ENCODE measurements around the gene RUNX1.

RUNX1 gene

GRCh38 chr21:35059742-35060141 is 10.6 kb upstream of the RUNX1 start:
- DNase-seq (ENCODE audit: low spot score), result no peak

- no peak for DNase-seq (ENCODE audit: low spot score)
Observed at GRCh38 chr21:35058058-35058457, 9.0 kb upstream of the RUNX1 start.

- no peak for DNase-seq (ENCODE audit: low spot score)
Observed at GRCh38 chr21:35057428-35057827, 8.3 kb upstream of the RUNX1 start.

GRCh38 chr21:35053356-35054096 is 4.4 kb upstream of the RUNX1 start:
- DNase-seq (ENCODE audit: low spot score), result no peak

- no peak for DNase-seq (ENCODE audit: low spot score)
Observed at GRCh38 chr21:35052801-35053200, 3.7 kb upstream of the RUNX1 start.

- peak; percentile 87 for DNase-seq (ENCODE audit: low spot score)
Observed at GRCh38 chr21:35051287-35051818, 2.3 kb upstream of the RUNX1 start.

GRCh38 chr21:35050348-35051286 is 1.5 kb upstream of the RUNX1 start:
- no peak for DNase-seq (ENCODE audit: low spot score)

GRCh38 chr21:35048183-35048601 is 910 bp downstream of the RUNX1 start:
- no peak for DNase-seq (ENCODE audit: low spot score)

GRCh38 chr21:35046880-35047229 is 2.2 kb downstream of the RUNX1 start:
- no peak for DNase-seq (ENCODE audit: low spot score)

- DNase-seq (ENCODE audit: low spot score), result no peak
Observed at GRCh38 chr21:35046263-35046624, 2.9 kb downstream of the RUNX1 start.

- DNase-seq (ENCODE audit: low spot score), result peak; percentile 84
Observed at GRCh38 chr21:35045542-35046262, 3.4 kb downstream of the RUNX1 start.

- DNase-seq (ENCODE audit: low spot score), result no peak
Observed at GRCh38 chr21:35044770-35045541, 4.1 kb downstream of the RUNX1 start.

GRCh38 chr21:35044128-35044527 is 5.0 kb downstream of the RUNX1 start:
- no peak for DNase-seq (ENCODE audit: low spot score)

- peak; percentile 69 for DNase-seq (ENCODE audit: low spot score)
Observed at GRCh38 chr21:35043549-35043948, 5.6 kb downstream of the RUNX1 start.

GRCh38 chr21:35042836-35043235 is 6.3 kb downstream of the RUNX1 start:
- no peak for DNase-seq (ENCODE audit: low spot score)

- no peak for DNase-seq (ENCODE audit: low spot score)
Observed at GRCh38 chr21:35041881-35042280, 7.2 kb downstream of the RUNX1 start.

- no peak for DNase-seq (ENCODE audit: low spot score)
Observed at GRCh38 chr21:35041122-35041521, 8.0 kb downstream of the RUNX1 start.

GRCh38 chr21:35039595-35040289 is 9.4 kb downstream of the RUNX1 start:
- DNase-seq (ENCODE audit: low spot score), result no peak

GRCh38 chr21:35038772-35039319 is 10.3 kb downstream of the RUNX1 start:
- no peak for DNase-seq (ENCODE audit: low spot score)

- DNase-seq (ENCODE audit: low spot score), result no peak
Observed at GRCh38 chr21:35037384-35037765, 11.7 kb downstream of the RUNX1 start.
